Retina (tissue), 1 donor: Measurements from ENCODE around the gene AQP12B.
A peak's percentile ranks its signal among the peaks of the same experiment; 100 is the strongest.
"Not testable (repeated sequence)": the region's sequence is repeated elsewhere in the genome, so short reads cannot be mapped to it uniquely, and the experiment has no call there.

Source experiments
- DNase-seq: peaks from one replicate; pipeline ENCODE4 v3.0.0-alpha.2; 2016

The AQP12B gene

GRCh38 chr2:240683329-240683979 lies 769 bp upstream of the AQP12B start:
- not testable (repeated sequence) for DNase-seq

DNA sequence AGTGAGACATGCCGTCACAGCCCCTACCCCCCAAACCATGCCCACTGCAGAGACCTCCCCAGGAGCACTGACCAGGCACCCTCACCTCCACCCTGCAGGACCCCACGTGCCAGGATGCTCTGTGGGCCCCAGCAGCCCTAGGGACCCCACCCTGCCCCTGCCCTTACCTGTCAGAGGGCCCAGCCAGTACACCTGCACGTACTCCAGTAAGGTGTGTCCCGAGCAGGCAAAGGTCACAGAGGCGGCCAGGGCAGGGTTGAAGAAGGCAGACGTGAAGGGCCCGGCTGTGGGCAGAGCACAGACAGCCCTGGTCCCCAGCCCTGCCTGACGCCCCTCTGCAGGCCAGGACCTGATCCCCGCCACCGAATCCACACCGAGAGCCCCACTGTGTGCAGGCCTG lies 2.5 kb downstream of the AQP12B start:
- not testable (repeated sequence) for DNase-seq

DNA sequence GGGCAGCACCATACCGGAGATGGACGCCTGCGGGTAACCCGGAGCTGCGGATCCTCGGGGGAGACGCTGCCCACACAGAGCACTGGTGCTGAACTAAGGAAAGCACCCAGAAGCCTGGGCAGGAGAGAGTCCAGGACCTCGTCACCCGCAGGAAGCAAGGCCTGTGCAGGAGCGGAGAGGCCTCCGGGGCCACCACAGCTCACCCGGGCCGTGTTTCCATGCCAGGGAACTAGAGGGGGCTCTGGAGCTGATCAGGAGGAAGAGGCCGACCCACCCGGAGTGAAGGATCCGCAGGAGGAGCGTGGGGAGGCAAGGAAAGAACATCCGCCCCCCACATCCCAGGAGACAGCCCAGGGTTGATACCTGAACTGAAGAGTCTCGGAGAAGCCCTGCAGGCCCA lies 3.8 kb downstream of the AQP12B start:
- DNase-seq: not testable (repeated sequence)

- not testable (repeated sequence) for DNase-seq
Measured at GRCh38 chr2:240678043-240678442, 4.6 kb downstream of the AQP12B start.

GRCh38 chr2:240675345-240675744 lies 7.3 kb downstream of the AQP12B start:
- not testable (repeated sequence) for DNase-seq

DNA sequence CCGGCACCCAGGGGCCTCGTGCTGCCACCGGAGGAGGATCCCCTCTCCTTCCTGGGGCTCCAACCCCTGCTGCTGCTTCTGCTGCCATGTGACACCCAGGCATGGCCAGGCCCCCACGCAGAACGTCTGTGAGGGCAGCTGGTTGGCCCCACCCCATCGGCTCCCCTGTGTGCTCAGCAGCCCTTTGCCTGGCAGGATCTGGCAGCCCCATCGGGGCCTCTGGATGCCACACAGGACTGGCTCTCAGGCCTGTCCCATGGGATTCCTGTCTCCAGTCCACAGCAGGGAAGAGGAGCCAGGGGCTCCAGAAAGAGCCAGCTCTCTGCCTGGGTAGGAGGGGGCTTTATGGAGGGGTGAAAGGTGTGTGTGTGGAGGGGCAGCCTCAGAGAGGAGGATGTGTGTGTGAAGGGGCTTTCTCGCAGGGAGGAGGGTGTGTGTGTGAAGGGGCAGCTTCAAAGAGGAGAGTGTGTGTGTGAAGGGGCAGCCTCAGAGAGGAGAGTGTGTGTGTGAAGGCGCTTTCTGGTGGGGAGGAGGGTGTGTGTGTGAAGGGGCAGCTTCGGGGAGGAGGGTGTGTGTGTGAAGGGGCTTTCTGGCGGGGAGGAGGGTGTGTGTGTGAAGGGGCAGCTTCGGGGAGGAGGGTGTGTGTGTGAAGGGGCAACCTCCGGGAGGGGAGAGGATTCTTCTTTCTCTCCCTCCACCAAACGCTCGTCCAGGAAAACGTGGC lies 8.1 kb downstream of the AQP12B start:
- peak; percentile 15 for DNase-seq

DNA sequence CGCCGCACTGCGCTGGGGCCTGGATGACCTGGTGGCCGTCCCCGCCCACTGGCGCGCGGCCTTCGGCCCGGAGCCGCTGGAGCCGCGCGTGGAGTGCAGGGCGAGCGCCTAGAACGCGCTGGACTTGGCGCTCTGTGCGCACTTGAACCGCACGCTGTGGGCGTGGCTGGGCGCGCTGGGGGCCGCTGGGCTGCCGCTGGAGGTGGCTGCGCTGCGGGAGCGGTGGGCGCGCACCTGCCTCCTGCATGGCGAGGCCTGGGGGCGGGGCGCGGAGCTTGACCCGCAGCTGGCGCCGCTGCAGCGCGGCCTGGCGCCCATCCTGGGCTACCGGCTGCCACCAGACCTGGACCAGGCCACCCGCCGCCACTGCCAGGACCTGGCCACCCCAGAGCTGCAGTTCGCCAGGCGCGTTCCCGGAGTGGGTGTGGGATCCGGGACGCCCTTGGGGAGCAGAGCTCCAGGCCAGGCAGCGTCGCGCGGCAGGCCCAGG lies 9.9 kb downstream of the AQP12B start:
- no peak for DNase-seq

DNA sequence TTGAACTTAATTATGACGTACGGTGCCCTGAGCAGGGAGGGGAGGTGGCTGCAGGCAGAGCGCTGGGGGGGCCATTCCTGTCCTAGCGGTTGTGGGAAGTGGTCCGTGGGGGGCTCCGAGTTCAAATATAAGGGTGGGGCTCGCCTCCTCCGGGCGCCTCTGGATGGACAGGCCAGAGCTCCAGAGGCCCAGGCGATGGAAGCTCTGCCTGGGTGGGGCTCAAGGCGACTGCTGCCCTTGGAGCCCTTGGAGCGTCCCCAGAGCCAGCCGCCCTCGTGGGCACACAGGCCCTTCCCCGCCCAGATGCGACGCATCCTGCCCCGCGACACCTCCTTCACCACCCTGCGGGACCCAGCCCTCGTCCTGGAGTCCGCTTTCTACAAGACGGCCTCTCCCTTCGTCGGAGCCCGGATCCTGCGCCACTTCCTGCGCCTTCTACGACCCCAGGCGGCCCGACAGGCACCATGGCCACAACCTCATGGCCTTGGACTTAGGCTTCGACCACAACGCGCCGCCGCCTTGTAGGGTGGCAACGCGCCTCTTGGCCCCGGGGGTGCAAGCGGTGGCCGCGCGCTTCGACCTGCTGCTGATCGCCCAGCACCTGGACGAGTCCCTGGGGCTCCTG lies 10.5 kb downstream of the AQP12B start:
- DNase-seq: peak; percentile 37

- DNase-seq: no peak
Measured at GRCh38 chr2:240670950-240671349, 11.7 kb downstream of the AQP12B start.

- no peak for DNase-seq
Measured at GRCh38 chr2:240670402-240670801, 12.3 kb downstream of the AQP12B start.

DNA sequence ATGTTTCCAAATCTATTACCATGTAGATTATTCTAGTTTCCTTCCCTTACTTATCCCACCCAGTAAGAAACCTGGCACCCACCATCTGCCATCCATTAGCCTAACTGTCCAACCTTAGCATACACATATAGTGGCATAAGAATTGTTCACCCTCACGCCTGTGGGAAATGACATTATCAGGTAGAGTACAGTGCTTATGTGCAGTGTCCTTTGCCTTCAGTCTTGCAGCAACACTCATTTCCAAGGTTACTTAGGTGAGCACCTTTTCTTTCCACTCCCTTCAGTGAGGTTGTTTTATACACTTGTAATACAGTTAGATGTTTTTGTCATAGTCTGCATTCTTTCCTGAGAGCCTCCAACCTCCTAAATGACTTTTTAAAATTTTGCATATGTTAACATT lies 18.1 kb downstream of the AQP12B start:
- DNase-seq: no peak

DNA sequence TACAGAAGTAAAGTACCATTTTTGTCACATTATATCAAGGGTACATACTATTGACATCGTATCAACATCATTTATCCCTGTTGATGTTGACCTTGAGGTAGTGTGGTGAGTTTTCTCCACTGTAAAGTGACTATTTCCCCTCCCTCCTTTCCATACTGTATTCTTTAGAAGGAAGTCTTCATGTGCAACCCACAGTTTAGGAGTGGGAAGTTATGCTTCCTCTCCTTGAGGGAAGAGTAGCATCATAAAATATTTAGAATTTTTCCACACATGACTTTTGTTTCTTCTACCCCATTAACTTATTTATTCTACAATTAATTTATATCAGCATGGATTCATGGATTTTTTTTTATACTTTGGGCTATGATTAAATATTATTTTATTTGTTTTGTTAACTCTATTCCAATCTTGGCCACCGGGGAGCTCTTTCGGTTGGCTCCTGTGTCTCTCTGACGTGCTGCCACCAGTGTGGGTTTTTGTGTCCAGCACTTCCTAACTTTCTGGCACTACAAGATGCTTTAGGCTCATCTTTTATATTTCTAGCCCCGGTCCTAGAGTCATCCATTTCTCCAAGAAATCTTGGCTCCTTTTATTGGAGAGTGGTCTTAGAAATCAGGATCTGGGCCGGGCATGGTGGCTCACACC lies 19.0 kb downstream of the AQP12B start:
- no peak for DNase-seq

DNA sequence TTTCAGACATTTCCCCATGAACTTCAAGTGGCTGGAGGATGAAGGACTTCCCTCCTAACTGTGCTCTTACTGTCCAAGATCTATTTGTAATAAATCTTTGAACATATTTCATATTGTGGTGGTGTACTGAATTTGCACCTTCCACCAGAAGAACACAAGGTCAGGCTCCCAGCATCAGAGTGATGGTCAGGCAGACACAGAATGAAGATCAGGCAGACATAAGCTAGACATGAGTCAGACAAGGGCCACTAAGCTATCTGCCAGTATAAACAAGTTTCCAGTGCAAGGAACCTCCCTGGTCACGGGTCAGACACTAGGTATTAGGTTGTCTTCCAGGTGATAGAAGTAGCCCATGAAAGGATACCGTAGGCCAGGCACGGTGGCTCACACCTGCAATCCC lies 20.0 kb downstream of the AQP12B start:
- DNase-seq: no peak

- DNase-seq: not testable (repeated sequence)
Measured at GRCh38 chr2:240659883-240660282, 22.8 kb downstream of the AQP12B start.

GRCh38 chr2:240655931-240656886 lies 26.5 kb downstream of the AQP12B start:
- DNase-seq: no peak

- no peak for DNase-seq
Measured at GRCh38 chr2:240651185-240651584, 31.5 kb downstream of the AQP12B start.

- no peak for DNase-seq
Measured at GRCh38 chr2:240650254-240650965, 32.3 kb downstream of the AQP12B start.

DNA sequence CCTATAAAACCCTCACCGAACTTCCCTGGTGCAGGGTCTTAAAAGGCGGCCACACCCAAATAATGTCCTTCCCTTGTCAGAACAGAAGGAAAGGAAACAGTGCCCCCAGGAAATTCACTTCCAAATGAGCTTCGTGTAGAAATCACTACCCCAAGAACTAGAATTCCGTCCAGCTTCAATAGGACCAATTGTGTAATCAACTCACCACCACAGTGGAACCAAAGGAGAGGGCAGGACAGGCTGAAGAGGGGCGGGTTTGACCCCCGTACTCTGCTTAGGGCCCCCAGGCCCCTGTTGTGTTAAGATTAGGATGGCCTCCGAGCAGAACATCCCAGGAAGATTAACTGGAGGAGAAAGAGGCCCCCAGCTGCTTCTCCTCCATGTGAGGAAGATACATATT lies 33.4 kb downstream of the AQP12B start:
- DNase-seq: no peak

DNA sequence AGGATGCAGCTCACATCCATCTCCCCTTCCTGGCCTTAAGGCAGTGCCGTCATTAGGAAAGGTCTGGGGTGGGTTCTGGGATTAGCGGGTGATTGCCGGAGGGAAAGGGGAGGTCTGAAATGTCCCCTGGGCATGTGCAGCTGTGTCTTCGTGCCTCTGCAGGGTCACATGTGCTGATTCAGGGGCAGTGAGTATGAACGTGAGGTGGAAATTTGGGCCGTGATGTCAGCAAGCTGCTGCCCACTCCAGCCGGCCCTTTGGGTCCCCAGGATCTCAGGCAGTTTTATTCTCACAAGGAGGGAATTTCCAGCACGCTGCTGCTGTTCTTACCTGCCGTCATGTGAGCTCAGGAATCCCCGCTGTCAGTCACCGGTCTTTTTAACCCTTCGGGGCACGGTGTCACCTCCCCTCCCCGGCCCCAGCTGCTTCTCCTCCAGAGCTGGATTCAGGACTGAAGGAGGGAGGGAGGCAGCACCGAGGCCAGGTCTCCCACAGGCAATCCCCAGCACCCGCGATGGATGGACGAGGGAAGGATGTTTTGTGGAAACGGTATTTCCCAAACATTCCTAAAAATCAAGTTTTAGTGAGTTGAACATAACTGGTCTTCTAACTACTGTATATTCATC lies 33.9 kb downstream of the AQP12B start:
- no peak for DNase-seq

- no peak for DNase-seq
Measured at GRCh38 chr2:240648155-240648649, 34.5 kb downstream of the AQP12B start.
